Thyroid gland (tissue), 4 donors: Measurements from ENCODE around the gene ENOX1.

Experiments used
- POLR2A ChIP-seq, 2 donors: fragments of 450-650 bp; IDR thresholded peaks; one replicate each; pipeline ENCODE4 v1.6.1; 2017; ENCODE audit warnings: antibody characterized with exemption in 2 of 2, mild to moderate bottlenecking in 2 of 2, moderate library complexity in 1 of 2
- TF ChIP-seq, protein P1 (sequence below), 6 experiments: fragments of 200-600 bp in 3 of 6; fragments of 450-650 bp in 3 of 6; sonication (generic) in 3 of 6; IDR thresholded peaks; one replicate each; pipeline ENCODE4 v1.5.1; 2016 to 2019; ENCODE audit warnings: antibody characterized with exemption in 6 of 6, mild to moderate bottlenecking in 2 of 6, inconsistent platforms in 1 of 6, moderate library complexity in 1 of 6

DNA sequence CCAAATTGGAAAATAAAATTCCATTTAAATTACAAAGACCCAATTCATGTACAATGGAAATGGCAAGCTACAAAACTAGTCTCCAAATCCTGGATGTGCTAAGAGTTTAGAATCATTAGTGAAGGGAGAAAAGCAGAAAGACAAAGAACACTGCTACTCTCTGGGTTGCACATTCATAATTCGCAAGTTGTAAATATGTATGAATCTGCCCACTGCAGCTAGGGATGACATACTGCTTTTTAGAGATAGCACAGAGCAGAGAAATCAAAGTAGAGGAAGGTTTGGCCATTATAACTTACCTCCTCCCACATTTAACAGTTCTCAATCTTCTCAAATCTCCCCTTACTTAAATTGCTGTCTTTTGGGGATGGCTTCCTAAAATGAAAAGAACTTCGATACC is 231.1 kb downstream of the ENOX1 start:
- TF ChIP-seq, protein P1, sequence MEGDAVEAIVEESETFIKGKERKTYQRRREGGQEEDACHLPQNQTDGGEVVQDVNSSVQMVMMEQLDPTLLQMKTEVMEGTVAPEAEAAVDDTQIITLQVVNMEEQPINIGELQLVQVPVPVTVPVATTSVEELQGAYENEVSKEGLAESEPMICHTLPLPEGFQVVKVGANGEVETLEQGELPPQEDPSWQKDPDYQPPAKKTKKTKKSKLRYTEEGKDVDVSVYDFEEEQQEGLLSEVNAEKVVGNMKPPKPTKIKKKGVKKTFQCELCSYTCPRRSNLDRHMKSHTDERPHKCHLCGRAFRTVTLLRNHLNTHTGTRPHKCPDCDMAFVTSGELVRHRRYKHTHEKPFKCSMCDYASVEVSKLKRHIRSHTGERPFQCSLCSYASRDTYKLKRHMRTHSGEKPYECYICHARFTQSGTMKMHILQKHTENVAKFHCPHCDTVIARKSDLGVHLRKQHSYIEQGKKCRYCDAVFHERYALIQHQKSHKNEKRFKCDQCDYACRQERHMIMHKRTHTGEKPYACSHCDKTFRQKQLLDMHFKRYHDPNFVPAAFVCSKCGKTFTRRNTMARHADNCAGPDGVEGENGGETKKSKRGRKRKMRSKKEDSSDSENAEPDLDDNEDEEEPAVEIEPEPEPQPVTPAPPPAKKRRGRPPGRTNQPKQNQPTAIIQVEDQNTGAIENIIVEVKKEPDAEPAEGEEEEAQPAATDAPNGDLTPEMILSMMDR (IDR thresholded peaks at IDR 0.05): no peak
- TF ChIP-seq POLR2A (IDR thresholded peaks at IDR 0.05): no peak
